Measurements from ENCODE around the gene IL5.
"Not testable (repeated sequence)": the region's sequence is repeated elsewhere in the genome, so short reads cannot be mapped to it uniquely, and the experiment has no call there.

IL5 gene

DNA sequence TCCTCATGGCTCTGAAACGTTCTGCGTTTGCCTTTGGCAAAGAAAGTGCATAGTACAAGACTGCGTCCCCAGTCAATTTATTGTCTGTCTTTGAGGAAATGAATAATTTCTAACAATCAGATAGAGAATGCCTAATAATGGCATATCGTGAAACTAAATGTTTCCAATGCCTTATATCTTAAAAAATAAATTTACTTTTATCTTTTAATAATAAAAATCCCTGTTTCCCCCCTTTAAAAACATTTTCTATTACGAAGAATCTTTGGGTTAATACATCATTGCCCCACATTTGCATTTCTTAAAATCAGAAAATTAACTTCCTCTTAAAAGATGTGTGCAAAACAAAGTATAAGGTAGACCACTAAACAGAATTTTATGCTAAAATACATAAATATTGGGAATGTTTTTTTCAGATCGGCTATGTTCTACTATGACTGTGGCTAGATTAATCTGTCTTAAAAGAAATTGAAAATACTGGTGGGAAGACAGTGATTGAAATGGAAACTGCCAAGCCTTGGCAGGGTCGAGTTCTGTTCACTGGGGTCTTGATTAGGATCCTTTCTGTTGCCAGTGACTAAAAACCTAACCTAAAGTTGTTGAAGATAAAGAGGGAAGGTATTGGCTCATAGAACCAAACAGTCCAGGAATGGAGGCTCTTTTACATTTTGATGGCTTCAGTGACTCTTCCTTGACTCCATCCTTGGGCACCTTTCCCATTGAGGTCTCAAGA, at the start of gene IL5:
IL5 (minus strand) TSS at position 51 of the 730 bp plus-strand sequence; CDS start at position 7, 44 bp downstream.
- Histone ChIP-seq H3K4me1 (ENCODE audit: control insufficient read depth, insufficient read depth, low read length) (no peaks in the 10 kb centered on the region), H3K4me3 (ENCODE audit: low read length in 2 of 2) (no peak within 1 kb of the TSS), H3K27ac (ENCODE audit: low read length) (no peak within 1 kb of the TSS), H3K9ac (ENCODE audit: low read length in 2 of 2) (no peak within 1 kb of the TSS), H3K9me3 (ENCODE audit: control insufficient read depth in 2 of 2, low read length in 2 of 2) (no peaks in the 10 kb centered on the region), H3K27me3 (ENCODE audit: control insufficient read depth in 1 of 2, insufficient read depth in 2 of 2, low read length in 2 of 2) (no peaks in the 10 kb centered on the region), H3K36me3 (ENCODE audit: control insufficient read depth in 2 of 2, insufficient read depth in 2 of 2, low read length in 2 of 2) (no peaks in the 10 kb centered on the region)

DNA sequence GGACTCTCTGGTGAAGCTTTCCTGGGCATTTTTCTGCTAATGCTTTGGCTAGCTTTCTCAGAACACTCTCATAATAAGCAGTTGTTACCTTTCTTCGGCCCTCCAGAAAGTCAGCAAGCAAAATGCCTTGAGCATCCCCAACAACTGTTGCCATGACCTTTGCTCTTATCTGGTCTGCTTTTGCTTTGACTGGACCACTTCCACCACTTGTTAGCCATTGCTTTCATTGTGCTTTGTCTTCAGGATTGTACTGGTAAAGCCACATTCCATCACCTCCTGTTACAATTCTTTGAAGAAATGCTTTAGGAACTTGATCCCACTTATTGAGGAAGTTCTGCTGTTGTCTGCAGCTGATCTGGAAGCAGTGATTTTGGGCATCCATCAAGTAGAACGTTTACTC, 49.2 kb upstream of the IL5 start:
- Histone ChIP-seq H3K9ac (ENCODE audit: low read length in 2 of 2) (no peak overlapping the region), H3K9me3 (ENCODE audit: control insufficient read depth in 2 of 2, low read length in 2 of 2) (no peaks in the 10 kb centered on the region), H3K27ac (ENCODE audit: low read length) (no peak overlapping the region), H3K4me1 (ENCODE audit: control insufficient read depth, insufficient read depth, low read length) (no peaks in the 10 kb centered on the region), H3K4me3 (ENCODE audit: low read length in 2 of 2) (no peak overlapping the region), H3K36me3 (ENCODE audit: control insufficient read depth in 2 of 2, insufficient read depth in 2 of 2, low read length in 2 of 2) (peaks cover 12 to 31% of the 10 kb centered on the region in 2 donors), H3K27me3 (ENCODE audit: control insufficient read depth in 1 of 2, insufficient read depth in 2 of 2, low read length in 2 of 2) (no peaks in the 10 kb centered on the region)

DNA sequence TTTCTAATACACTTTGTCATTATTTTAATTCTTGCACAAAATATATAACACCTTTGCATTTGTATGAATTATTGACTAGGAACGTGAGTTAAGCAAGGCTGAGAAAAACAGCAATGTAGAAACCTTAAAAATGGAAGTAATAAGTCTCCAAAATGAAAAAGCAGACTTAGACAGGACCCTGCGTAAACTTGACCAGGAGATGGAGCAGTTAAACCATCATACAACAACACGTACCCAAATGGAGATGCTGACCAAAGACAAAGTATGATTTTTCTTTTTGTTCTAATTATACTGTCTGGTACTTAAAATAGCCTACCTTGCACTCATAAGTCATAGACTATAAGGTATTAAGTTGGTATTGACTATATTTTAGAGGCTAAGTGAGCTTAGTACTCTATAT, 47.8 kb upstream of the IL5 start:
- peaks cover 7 to 20% of the 10 kb centered on the region in 2 donors for H3K36me3 ChIP-seq (ENCODE audit: control insufficient read depth in 2 of 2, insufficient read depth in 2 of 2, low read length in 2 of 2)

DNA sequence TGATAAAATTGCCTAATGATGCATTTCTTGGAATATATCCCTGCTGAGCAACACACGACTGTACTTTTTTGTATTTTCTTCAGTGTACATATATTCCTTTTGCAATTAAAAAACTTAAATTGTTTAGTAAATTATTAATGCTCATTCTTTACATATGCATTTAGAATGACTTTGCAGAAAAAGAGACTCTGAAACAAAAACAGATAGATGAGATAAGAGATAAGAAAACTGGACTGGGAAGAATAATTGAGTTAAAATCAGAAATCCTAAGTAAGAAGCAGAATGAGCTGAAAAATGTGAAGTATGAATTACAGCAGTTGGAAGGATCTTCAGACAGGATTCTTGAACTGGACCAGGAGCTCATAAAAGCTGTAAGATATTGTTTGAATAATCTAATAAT, 46.1 kb upstream of the IL5 start:
- no peak overlapping the region for H3K4me3 ChIP-seq (ENCODE audit: low read length in 2 of 2)
- peaks cover 7 to 17% of the 10 kb centered on the region in 2 donors for H3K36me3 ChIP-seq (ENCODE audit: control insufficient read depth in 2 of 2, insufficient read depth in 2 of 2, low read length in 2 of 2)

More for the DNA sequence above, 47.8 kb upstream of the IL5 start:
- H3K27ac ChIP-seq (ENCODE audit: low read length), result no peak overlapping the region
- H3K27me3 ChIP-seq (ENCODE audit: control insufficient read depth in 1 of 2, insufficient read depth in 2 of 2, low read length in 2 of 2), result no peaks in the 10 kb centered on the region
- H3K9me3 ChIP-seq (ENCODE audit: control insufficient read depth in 2 of 2, low read length in 2 of 2), result no peaks in the 10 kb centered on the region
- no peak overlapping the region for H3K4me3 ChIP-seq (ENCODE audit: low read length in 2 of 2)
- H3K4me1 ChIP-seq (ENCODE audit: control insufficient read depth, insufficient read depth, low read length), result no peaks in the 10 kb centered on the region
- no peak overlapping the region for H3K9ac ChIP-seq (ENCODE audit: low read length in 2 of 2)

DNA sequence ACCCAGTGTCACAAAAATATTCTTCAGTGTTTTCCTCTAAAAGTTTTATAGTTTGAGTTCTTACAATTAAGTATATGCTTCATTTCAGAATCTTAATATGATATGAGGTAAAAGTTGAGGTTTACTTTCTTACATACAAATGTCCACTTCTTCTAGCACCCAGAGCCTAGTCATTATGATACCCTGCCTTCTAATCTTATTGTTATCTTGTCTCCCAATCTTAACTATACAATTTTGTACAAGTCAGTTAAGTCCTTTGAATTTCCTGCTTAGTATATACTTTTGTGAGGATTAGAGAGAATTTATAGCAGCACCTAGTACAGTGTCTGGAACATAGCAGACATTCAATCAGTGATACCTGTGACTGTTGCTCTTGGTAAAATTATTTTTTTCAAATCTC, 42.7 kb upstream of the IL5 start:
- peaks cover 2 to 8% of the 10 kb centered on the region in 2 donors for H3K36me3 ChIP-seq (ENCODE audit: control insufficient read depth in 2 of 2, insufficient read depth in 2 of 2, low read length in 2 of 2)
- no peak overlapping the region for H3K27ac ChIP-seq (ENCODE audit: low read length)

More for the DNA sequence above, 46.1 kb upstream of the IL5 start:
- H3K9ac ChIP-seq (ENCODE audit: low read length in 2 of 2), result no peak overlapping the region
- H3K4me1 ChIP-seq (ENCODE audit: control insufficient read depth, insufficient read depth, low read length), result no peaks in the 10 kb centered on the region
- no peak overlapping the region for H3K27ac ChIP-seq (ENCODE audit: low read length)
- no peaks in the 10 kb centered on the region for H3K27me3 ChIP-seq (ENCODE audit: control insufficient read depth in 1 of 2, insufficient read depth in 2 of 2, low read length in 2 of 2)
- no peaks in the 10 kb centered on the region for H3K9me3 ChIP-seq (ENCODE audit: control insufficient read depth in 2 of 2, low read length in 2 of 2)

DNA sequence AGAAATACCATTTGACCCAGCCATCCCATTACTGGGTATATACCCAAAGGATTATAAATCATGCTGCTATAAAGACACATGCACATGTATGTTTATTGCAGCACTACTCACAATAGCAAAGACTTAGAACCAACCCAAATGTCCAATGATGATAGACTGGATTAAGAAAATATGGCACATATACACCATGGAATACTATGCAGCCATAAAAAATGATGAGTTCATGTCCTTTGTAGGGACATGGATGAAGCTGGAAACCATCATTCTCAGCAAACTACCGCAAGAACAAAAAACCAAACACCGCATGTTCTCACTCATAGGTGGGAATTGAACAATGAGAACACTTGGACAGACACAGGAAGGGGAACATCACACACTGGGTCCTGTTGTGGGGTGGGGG, 41.2 kb upstream of the IL5 start:
- not testable (repeated sequence) for H3K27me3 ChIP-seq (ENCODE audit: control insufficient read depth in 1 of 2, insufficient read depth in 2 of 2, low read length in 2 of 2); H3K36me3 ChIP-seq (ENCODE audit: control insufficient read depth in 2 of 2, insufficient read depth in 2 of 2, low read length in 2 of 2); H3K4me3 ChIP-seq (ENCODE audit: low read length in 2 of 2); H3K27ac ChIP-seq (ENCODE audit: low read length); H3K4me1 ChIP-seq (ENCODE audit: control insufficient read depth, insufficient read depth, low read length); H3K9me3 ChIP-seq (ENCODE audit: control insufficient read depth in 2 of 2, low read length in 2 of 2); H3K9ac ChIP-seq (ENCODE audit: low read length in 2 of 2)

More for the DNA sequence above, 42.7 kb upstream of the IL5 start:
- Histone ChIP-seq H3K4me1 (ENCODE audit: control insufficient read depth, insufficient read depth, low read length) (no peaks in the 10 kb centered on the region), H3K27me3 (ENCODE audit: control insufficient read depth in 1 of 2, insufficient read depth in 2 of 2, low read length in 2 of 2) (no peaks in the 10 kb centered on the region), H3K4me3 (ENCODE audit: low read length in 2 of 2) (no peak overlapping the region), H3K9ac (ENCODE audit: low read length in 2 of 2) (no peak overlapping the region), H3K9me3 (ENCODE audit: control insufficient read depth in 2 of 2, low read length in 2 of 2) (no peaks in the 10 kb centered on the region)

DNA sequence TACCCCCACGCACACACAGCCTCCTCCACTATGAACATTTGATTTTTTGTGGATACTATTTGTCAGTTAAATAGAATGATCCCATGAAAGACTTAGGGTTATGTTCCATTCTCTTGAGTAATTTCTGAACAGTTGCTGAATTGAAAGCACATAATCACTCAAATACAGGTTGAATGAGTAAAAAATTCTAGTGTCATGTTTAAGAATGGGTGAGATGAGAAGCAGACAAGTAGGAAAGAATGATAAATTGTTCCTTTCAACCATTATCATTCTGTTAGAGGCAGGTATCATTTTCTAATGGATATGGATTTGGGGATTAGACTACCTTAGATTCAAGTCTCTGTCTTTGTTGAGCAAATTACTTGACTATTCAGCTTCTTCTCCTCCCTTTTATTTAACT, 32.8 kb upstream of the IL5 start:
- H3K4me3 ChIP-seq (ENCODE audit: low read length in 2 of 2), result no peak overlapping the region
- H3K9me3 ChIP-seq (ENCODE audit: control insufficient read depth in 2 of 2, low read length in 2 of 2), result no peaks in the 10 kb centered on the region
- no peaks in the 10 kb centered on the region for H3K27me3 ChIP-seq (ENCODE audit: control insufficient read depth in 1 of 2, insufficient read depth in 2 of 2, low read length in 2 of 2)
- H3K36me3 ChIP-seq (ENCODE audit: control insufficient read depth in 2 of 2, insufficient read depth in 2 of 2, low read length in 2 of 2), result peaks cover 0 to 18% of the 10 kb centered on the region in 2 donors
- no peak overlapping the region for H3K27ac ChIP-seq (ENCODE audit: low read length)
- H3K9ac ChIP-seq (ENCODE audit: low read length in 2 of 2), result no peak overlapping the region
- no peaks in the 10 kb centered on the region for H3K4me1 ChIP-seq (ENCODE audit: control insufficient read depth, insufficient read depth, low read length)

DNA sequence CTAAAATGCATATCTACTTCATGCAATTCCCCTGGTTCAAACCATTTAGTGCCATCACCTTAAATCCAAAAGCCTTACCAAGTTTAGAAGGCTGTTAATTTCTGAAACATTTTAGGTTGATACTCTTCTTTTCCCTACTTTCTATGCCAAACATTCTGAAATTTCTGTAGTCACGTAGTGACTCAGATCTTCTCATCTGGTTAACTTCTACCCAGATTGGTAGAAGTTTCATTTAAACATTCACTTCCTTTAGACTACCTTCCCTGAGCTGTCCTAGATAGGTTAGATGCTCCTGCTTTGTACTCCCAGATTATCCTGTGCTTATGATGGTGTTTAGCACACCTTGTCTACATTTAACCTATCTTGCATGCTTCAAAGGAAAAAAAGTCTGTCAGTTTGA, 23.3 kb upstream of the IL5 start:
- Histone ChIP-seq H3K27me3 (ENCODE audit: control insufficient read depth in 1 of 2, insufficient read depth in 2 of 2, low read length in 2 of 2) (no peaks in the 10 kb centered on the region), H3K4me3 (ENCODE audit: low read length in 2 of 2) (no peak overlapping the region), H3K9ac (ENCODE audit: low read length in 2 of 2) (no peak overlapping the region), H3K36me3 (ENCODE audit: control insufficient read depth in 2 of 2, insufficient read depth in 2 of 2, low read length in 2 of 2) (peaks cover 5 to 13% of the 10 kb centered on the region in 2 donors), H3K4me1 (ENCODE audit: control insufficient read depth, insufficient read depth, low read length) (no peaks in the 10 kb centered on the region), H3K9me3 (ENCODE audit: control insufficient read depth in 2 of 2, low read length in 2 of 2) (no peaks in the 10 kb centered on the region), H3K27ac (ENCODE audit: low read length) (no peak overlapping the region)

DNA sequence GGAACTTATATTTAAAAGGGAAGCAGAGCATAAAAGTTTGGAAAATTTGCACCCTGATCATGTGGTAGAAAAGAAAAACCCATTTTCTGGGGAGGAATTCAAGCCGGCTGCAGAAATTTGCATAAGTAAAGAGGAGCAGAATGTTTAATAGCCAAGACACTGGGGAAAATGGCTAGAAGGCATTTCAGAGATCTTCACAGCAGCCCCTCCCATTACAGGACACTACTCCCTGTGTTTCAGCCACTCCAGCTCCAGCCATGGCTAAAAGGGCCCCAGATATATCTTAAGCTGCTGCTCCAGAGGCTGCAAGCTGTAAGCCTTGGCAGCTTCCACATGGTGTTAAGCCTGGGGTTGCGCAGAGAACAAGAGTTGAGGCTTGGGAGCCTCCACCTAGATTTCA, 21.2 kb upstream of the IL5 start:
- H3K4me1 ChIP-seq (ENCODE audit: control insufficient read depth, insufficient read depth, low read length); H3K27me3 ChIP-seq (ENCODE audit: control insufficient read depth in 1 of 2, insufficient read depth in 2 of 2, low read length in 2 of 2); H3K9ac ChIP-seq (ENCODE audit: low read length in 2 of 2); H3K27ac ChIP-seq (ENCODE audit: low read length); H3K4me3 ChIP-seq (ENCODE audit: low read length in 2 of 2); H3K9me3 ChIP-seq (ENCODE audit: control insufficient read depth in 2 of 2, low read length in 2 of 2): not testable (repeated sequence)
- peaks cover 7 to 20% of the 10 kb centered on the region in 2 donors for H3K36me3 ChIP-seq (ENCODE audit: control insufficient read depth in 2 of 2, insufficient read depth in 2 of 2, low read length in 2 of 2)

DNA sequence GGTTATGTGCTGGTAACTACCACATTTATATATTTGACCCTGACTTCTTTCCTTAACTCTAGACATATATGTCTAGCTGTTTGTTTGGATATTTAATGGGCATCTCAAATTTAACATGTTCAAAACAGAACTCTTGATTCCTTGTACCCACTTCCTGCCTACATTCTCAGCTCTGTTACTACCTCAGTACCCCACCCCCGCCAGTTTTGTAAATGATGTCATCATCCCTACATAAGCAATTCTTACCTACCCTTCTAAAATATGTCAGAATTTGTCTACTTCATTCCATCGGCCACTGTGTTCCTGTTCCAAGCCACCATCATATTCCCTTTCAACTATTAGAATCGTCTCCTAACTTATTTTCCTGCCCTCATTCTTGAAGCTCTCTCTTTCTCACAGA, 18.3 kb upstream of the IL5 start:
- no peak overlapping the region for H3K9ac ChIP-seq (ENCODE audit: low read length in 2 of 2)
- H3K4me1 ChIP-seq (ENCODE audit: control insufficient read depth, insufficient read depth, low read length), result peaks cover 6% of the 10 kb centered on the region
- peaks cover 5 to 20% of the 10 kb centered on the region in 2 donors for H3K36me3 ChIP-seq (ENCODE audit: control insufficient read depth in 2 of 2, insufficient read depth in 2 of 2, low read length in 2 of 2)
- no peak overlapping the region for H3K4me3 ChIP-seq (ENCODE audit: low read length in 2 of 2)
- H3K27me3 ChIP-seq (ENCODE audit: control insufficient read depth in 1 of 2, insufficient read depth in 2 of 2, low read length in 2 of 2), result no peaks in the 10 kb centered on the region
- H3K9me3 ChIP-seq (ENCODE audit: control insufficient read depth in 2 of 2, low read length in 2 of 2), result no peaks in the 10 kb centered on the region
- H3K27ac ChIP-seq (ENCODE audit: low read length), result no peak overlapping the region

DNA sequence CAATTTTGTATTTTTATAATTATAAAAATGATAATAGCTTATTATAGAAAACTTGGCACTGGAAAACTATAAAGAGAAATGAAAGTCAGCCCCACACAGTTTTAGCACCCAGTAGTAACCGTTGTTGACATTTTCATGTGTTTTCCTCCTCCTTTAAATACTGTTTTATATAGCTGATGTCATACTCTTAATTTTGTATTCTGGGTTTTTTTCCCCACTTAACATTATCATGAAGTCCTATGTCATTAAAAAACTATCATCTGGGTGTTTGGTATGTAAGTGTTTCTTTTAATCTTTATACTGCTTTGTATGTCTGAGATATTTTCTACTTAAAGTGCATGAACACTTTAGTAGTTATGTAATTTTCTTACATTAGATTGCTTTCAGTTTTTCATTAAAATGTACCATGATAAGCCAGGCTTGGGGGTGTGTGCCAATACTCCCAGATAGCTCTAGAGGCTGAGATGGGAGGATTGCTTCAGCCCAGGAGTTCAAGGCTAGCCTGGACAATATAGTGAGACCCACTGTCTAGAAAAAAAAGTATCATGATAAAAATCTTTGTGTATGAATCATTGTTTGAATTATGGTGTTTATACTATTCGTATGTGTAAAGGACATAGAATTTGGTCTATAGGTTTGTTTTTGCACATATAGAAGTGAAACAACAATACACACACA, 16.2 kb upstream of the IL5 start:
- no peaks in the 10 kb centered on the region for H3K27me3 ChIP-seq (ENCODE audit: control insufficient read depth in 1 of 2, insufficient read depth in 2 of 2, low read length in 2 of 2)
- H3K4me3 ChIP-seq (ENCODE audit: low read length in 2 of 2), result no peak overlapping the region
- H3K4me1 ChIP-seq (ENCODE audit: control insufficient read depth, insufficient read depth, low read length), result peaks cover 6% of the 10 kb centered on the region
- no peak overlapping the region for H3K9ac ChIP-seq (ENCODE audit: low read length in 2 of 2)
- H3K9me3 ChIP-seq (ENCODE audit: control insufficient read depth in 2 of 2, low read length in 2 of 2), result no peaks in the 10 kb centered on the region
- no peak overlapping the region for H3K27ac ChIP-seq (ENCODE audit: low read length)
- peaks cover 2 to 12% of the 10 kb centered on the region in 2 donors for H3K36me3 ChIP-seq (ENCODE audit: control insufficient read depth in 2 of 2, insufficient read depth in 2 of 2, low read length in 2 of 2)

Data from stomach smooth muscle (tissue), 2 donors.